LNCaP clone FGC (cell line): ENCODE results near the gene SIAH2.

Experiments
- DNase-seq: peaks from one replicate; pipeline ENCODE4 v3.0.0-alpha.2; 2011; ENCODE audit warnings: low read depth
- H3K4me3 ChIP-seq: 2 replicates; pipeline ENCODE4 v1.5.1; 2011; ENCODE audit warnings: mild to moderate bottlenecking, low read depth, low read length, control low read depth
- CTCF ChIP-seq: IDR thresholded peaks from 2 replicates; pipeline ENCODE4 v1.5.1; 2012; ENCODE audit warnings: mild to moderate bottlenecking; ENCODE audit not compliant: control insufficient read depth, insufficient read depth; ENCODE audit errors: extremely low read depth

Gene SIAH2

DNA sequence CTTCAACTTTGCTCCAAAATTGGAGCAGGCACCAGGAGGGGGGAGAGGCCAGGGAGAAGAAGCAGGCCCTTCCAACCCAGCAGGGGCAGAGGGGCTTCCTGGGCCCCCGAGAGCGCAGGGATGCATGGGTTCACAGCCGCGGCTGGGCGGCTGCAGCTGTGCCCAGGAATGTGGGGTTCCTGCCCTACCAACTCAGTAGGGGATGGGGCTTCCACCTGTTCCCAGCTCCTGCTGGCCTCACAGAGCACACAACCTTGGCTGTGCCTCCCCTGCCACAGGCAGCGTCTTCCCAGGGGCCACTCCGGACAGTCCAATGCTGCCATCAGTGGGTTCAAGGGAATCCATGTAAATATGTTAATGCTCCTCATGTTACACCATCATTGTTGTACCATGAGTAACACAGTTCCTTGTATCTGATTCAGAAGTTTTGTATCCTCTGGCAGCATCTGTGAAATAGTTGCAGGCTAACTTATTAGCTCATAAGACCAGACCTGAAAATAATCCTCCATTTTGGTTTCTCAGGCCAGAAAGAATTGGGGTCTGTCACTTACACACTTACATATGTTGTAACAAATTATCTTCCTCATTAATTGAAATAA lies 12.1 kb upstream of the SIAH2 start:
- no peak for TF ChIP-seq CTCF
- no peak overlapping the region for H3K4me3 ChIP-seq
- no peak for DNase-seq

GRCh38 chr3:150773616-150774192 lies 10.7 kb upstream of the SIAH2 start:
- DNase-seq: no peak
- H3K4me3 ChIP-seq: no peak overlapping the region
- TF ChIP-seq CTCF: no peak

- no peak overlapping the region for H3K4me3 ChIP-seq
- DNase-seq: no peak
- no peak for TF ChIP-seq CTCF
Observed at GRCh38 chr3:150771600-150771999, 8.6 kb upstream of the SIAH2 start.

DNA sequence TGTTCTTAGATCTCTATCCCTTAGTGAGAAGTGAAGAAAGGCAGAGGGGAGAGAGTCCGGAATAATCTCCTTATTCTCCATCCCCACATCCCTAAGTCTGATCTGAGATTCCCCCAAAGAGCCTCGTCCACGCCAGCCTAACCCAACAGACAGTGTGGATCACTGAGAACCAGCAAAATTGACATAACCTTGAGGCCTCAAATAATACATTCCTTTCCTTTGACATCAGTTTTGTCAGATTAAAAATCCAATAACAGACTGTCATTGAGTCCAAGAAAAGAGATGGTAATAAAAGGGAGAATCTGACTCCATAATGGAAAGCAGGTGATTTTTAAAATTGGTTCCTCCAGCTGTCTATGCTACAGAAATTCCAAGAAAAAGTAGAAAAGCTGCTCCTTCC lies 7.7 kb upstream of the SIAH2 start:
- TF ChIP-seq CTCF: no peak
- DNase-seq: no peak
- no peak overlapping the region for H3K4me3 ChIP-seq

- no peak for TF ChIP-seq CTCF
- H3K4me3 ChIP-seq: no peak overlapping the region
- DNase-seq: no peak
Observed at GRCh38 chr3:150766742-150767141, 3.8 kb upstream of the SIAH2 start.

DNA sequence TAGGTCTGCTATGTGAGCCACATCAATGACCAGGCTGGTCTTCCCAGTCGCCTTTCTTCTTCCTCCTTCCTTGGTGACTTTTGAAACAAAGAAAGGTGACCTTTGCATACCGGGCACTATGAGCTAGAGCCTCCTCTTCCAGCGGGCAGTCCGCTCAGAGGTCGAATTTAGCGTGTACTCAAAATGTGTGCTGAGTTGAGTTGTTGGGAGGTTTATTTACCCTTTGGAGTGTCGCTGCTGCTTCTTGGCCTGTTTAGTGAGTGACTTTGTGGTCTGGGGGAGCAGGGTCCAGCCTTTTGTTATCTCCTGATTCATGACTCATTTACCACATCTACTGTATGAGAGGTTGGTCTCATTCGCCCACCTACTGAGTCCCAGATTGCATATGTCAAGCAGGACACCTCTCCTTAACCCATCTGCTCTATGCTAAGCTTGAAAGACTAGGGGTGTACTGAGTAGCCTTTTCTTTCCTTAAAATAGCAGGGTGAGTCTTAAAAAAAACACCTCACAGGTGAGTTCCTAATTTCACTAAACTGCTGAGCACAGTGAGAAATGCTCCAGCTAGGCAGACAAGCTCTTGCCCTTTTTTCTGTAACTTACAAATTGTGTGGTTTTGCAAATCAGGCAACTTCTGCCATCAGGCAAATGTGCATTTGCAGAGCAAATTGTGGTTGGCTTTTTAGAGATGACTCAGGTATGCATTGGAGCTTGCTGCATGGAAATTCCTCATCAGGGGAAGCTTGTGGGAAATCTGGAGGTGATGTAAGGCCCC lies 3.2 kb upstream of the SIAH2 start:
- no peak for DNase-seq
- no peak overlapping the region for H3K4me3 ChIP-seq
- no peak for TF ChIP-seq CTCF

DNA sequence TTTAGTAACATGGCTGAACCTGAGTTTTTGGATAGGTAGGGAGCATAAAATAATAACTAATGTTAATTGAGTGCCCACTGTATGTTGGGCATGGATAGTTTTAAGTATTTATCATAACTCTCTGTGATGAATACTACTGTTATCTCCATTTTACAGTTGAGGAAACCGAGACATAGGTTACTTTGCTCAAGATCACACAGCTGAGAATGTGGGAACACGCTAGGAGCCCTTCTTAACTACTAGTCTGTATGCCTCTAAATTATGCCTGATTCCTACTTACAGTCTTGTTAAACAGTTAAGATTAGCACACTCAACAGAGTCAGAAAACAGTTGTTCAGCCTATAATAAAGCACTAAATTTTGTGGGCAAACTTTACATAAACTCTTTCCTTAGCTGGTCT lies 2.0 kb upstream of the SIAH2 start:
- no peak overlapping the region for H3K4me3 ChIP-seq
- DNase-seq: no peak
- TF ChIP-seq CTCF: no peak
